ENCODE results near the gene A2M. TPM values are rescaled to one million over a fixed set of nuclear protein-coding genes. Genes with fewer than 3 reads are reported as not detected.

The A2M gene
- total and polyA plus RNA-seq, 7 donors: 42.6 to 242 (median 86.0) TPM

DNA sequence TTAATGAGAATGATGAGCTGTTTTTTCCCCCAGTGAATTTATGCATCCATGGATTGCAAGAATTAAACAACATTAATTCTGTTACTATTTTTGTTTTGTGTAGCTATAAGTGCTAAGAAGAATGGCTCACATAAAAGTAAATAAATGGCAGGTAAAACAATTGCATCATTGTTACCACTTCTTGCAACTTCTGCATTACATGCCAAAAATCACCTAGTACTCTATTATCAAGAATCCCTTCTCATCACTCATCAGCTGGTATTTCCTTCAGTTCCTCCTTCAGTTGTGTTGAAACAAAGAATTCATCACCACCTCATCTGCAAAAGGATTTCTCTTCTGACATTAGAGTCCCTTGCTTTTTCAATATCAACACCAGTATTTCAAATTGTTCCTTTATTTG, 773 bp downstream of the A2M start:
- ATAC-seq (peak in 2 of 4 donors; percentile 41), DNase-seq (no peak)
- no peaks in the 10 kb centered on the region for H3K9me3 ChIP-seq
- H3K36me3 ChIP-seq (ENCODE audit: insufficient read depth in 1 of 2, low read depth in 1 of 2): peaks cover 4 to 31% of the 10 kb centered on the region in 2 donors
- H3K27ac ChIP-seq: peak overlapping the region; percentile 71
- intact Hi-C loops (cut with DNase I): loop anchor here in 1 of 2 donors (2.0 to 5.0 kb wide), 2 partner anchors 48 to 126 kb away; no protein-coding TSS in a partner anchor
- no peaks in the 10 kb centered on the region for H3K27me3 ChIP-seq (ENCODE audit: insufficient read depth in 3 of 3, low read length in 2 of 3)
- H3K4me3 ChIP-seq: peak overlapping the region; percentile 58
- peaks cover 33% of the 10 kb centered on the region for H3K4me1 ChIP-seq
- TF ChIP-seq CTCF (IDR thresholded peaks at IDR 0.05): no peak

DNA sequence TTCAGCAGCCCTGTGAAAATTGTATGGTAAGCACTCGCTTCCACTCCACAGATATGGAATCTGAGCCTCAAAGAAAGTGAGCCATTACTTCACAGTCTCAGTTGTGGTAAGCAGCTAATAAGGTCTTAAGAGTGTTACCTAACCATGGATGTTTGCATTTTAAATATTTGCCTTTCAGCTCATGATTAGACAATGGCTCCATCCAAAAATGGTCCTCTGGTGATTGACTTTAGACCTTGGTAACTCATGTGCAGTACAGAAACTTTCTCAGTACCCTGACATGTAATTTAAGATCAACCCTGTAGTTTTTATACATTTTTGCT, 1.8 kb downstream of the A2M start:
- intact Hi-C loops (cut with DNase I): loop anchor here in 1 of 2 donors (2.0 to 5.0 kb wide), 2 partner anchors 47 to 127 kb away; no protein-coding TSS in a partner anchor
- Histone ChIP-seq H3K4me3 (peak overlapping the region; percentile 58), H3K27ac (no peak overlapping the region), H3K36me3 (ENCODE audit: insufficient read depth in 1 of 2, low read depth in 1 of 2) (peaks cover 4 to 41% of the 10 kb centered on the region in 2 donors), H3K4me1 (peaks cover 28% of the 10 kb centered on the region), H3K27me3 (ENCODE audit: insufficient read depth in 3 of 3, low read length in 2 of 3) (no peaks in the 10 kb centered on the region), H3K9me3 (no peaks in the 10 kb centered on the region)
- ATAC-seq (no peak), DNase-seq (no peak)
- 65 to 73% (median 67%) methylated on average over 1 of the region's 1 CpG for WGBS, 3 donors
- no peak for TF ChIP-seq CTCF (IDR thresholded peaks at IDR 0.05)

DNA sequence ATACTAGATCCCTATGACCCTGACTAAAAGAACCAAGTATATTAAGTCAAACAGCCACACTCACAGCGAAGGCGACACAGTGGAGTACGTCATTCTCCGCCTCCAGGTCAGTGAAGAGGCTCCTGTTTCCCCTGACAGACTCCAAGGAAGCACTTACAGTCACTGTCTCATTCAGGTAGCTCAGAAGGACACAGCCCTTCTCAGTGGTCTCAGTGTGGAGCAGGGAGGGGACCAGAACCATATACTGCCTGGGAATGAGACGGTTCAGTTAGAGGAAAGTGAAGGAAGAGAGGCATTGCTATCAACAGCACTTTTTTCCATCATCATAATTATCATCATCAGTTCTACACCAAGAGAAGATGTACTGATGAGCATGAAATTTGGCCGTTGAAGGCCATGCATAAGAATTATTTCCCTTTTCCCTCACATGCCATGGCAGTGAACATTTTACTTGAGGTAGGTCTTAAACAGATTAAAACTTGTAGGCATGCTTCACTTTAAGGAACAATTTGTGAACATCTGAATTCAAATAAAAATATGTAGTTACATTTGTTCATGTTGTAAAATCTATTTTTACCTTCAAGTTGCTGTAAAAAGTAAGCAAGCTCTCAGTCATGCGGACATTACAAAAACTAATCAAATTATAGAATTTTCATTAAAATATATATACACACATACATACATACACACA, 2.3 kb downstream of the A2M start:
- TF ChIP-seq CTCF (IDR thresholded peaks at IDR 0.05): no peak
- Histone ChIP-seq H3K4me3 (peak overlapping the region; percentile 58), H3K27ac (peak overlapping the region; percentile 25), H3K4me1 (peaks cover 26% of the 10 kb centered on the region), H3K27me3 (ENCODE audit: insufficient read depth in 3 of 3, low read length in 2 of 3) (no peaks in the 10 kb centered on the region), H3K9me3 (no peaks in the 10 kb centered on the region), H3K36me3 (ENCODE audit: insufficient read depth in 1 of 2, low read depth in 1 of 2) (peaks cover 4 to 46% of the 10 kb centered on the region in 2 donors)
- DNase-seq (no peak), ATAC-seq (no peak)
- intact Hi-C loops (cut with DNase I): loop anchor here in 1 of 2 donors (5.0 kb wide), 1 partner anchor 46 kb away; no protein-coding TSS in a partner anchor
- 59 to 71% (median 64%) methylated on average over 7 of the region's 7 CpGs for WGBS, 3 donors

DNA sequence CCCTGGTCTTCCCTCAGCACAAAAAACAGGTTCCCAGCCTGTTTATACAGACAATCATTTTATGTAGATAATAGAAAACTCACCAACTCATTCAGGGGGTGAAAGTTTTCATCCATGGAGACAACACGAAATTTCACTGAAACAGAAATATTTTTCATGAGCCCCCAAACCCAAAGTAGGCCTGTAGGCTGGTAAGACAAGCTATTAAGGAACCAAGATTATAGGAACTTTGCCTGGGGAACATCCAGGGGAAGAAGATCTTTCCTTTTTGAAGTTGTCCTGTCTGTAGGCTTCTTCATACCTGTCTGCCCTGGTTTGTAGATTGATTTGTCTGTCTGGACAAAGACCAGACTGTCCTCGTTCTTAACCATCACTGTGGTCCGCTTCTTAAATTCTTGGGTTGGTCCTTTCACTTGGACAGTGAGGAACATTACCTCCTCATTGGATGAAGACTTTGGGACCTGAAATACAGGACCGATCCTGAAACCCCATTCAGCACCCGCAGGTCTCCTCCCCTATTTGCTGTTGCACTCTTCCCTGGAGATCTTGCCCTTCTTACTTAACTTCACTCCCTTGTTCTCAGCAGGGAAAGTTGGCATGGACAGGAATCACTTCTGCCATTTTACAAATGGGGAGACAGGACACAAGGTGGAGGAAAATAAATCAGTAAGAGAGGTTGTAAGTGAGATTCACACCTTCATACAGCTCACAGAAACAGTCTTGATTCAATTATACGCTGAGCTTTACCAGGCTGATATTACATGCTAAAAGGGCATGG, 3.5 kb downstream of the A2M start:
- TF ChIP-seq CTCF (IDR thresholded peaks at IDR 0.05): no peak
- 79 to 86% (median 79%) methylated on average over 6 of the region's 6 CpGs for WGBS, 3 donors
- H3K27me3 ChIP-seq (ENCODE audit: insufficient read depth in 3 of 3, low read length in 2 of 3): no peaks in the 10 kb centered on the region
- H3K27ac ChIP-seq: no peak overlapping the region
- intact Hi-C loops (cut with DNase I): loop anchor here in 1 of 2 donors (5.0 kb wide), 1 partner anchor 45 kb away; no protein-coding TSS in a partner anchor
- peaks cover 18% of the 10 kb centered on the region for H3K4me1 ChIP-seq
- H3K4me3 ChIP-seq: peak overlapping the region; percentile 58
- ATAC-seq (no peak), DNase-seq (no peak)
- H3K9me3 ChIP-seq: no peaks in the 10 kb centered on the region
- peaks cover 4 to 54% of the 10 kb centered on the region in 2 donors for H3K36me3 ChIP-seq (ENCODE audit: insufficient read depth in 1 of 2, low read depth in 1 of 2)
